Effector CD4-positive, alpha-beta T cell (primary cell): ENCODE results near the gene GRB2.

Source experiments
- DNase-seq: peaks from one replicate; pipeline ENCODE4 v3.0.0-alpha.2; 2020

Gene GRB2

GRCh38 chr17:75271955-75272847 is 133.3 kb downstream of the GRB2 start:
- DNase-seq: no peak

DNA sequence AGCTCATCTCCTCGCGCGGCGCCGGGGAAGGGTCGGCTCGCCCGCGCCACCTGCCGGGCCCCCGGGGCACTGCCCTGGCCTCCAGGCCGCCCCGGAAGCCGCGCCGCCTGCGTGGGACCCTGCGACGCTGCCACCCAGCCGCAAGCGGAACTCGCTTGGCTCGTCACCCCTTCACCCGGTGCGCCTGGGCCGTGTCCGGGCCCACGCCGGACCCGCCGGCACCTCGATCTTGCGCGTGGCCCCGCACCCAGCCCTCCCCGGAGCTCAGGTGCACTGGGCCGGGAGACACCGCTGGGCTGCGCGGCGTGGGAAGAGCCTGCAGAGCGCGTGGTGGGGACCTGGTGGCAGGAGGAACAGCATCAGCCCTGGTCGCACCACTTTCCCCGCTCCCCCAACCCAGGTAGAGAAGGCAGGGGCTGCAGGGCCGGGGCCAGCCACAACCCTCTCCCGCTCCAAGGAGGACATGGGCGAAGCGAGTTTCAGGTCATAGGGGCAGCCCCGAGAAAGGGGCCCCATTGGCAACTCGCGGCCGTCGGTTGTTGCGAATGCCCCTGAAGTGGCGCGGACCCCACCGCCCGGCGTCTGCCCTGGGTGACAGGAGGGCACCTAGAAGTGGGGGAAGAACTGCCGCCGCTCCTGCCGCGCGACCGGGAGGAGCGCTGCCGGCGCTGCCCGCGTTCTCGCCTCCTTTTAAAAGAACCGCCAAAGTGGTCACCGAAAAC is 134.1 kb downstream of the GRB2 start:
- DNase-seq: peak; percentile 81

GRCh38 chr17:75270966-75271232 is 134.6 kb downstream of the GRB2 start, which contains the start of gene MIF4GD:
Gene MIF4GD (minus strand): TSS chr17:75271231. CDS start chr17:75270195, 1,036 bp downstream.
- no peak for DNase-seq

DNA sequence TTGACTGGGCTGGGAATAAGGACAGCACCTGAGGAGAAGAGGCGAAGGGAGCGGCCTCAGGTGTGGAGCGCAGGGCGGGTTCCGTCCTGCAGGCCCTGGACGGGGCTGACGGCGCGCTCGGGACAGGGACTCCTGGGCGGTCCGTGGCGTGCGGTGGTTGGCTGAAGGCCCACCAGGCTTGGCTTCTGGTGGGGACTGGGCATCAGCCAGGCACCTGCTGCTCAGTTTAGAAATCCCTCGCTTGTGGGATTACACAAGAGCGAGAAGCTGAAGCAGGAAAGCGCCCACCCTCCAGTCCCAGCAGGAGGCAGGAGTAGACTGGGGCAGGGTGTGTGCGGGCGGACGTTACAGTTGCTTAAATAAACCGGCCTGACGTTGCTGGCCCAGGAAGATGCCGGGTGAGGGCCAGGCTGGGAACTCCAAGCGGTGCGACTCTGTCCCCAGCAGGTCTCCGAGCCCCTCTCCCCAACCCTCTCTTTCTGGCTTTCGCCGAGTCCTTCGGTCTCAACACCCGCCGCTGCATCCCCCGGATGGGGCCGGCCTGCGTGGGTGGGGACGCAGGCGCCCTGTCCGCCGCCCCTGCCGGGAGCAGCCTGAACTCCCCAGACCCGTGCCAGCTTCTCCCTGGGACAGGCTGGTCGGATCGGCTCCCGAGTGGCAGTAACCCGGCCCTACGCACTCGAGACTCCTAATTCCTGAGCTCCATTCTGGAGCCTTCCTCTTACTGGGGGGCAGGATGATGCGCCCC is 135.1 kb downstream of the GRB2 start:
- DNase-seq: peak; percentile 17

GRCh38 chr17:75269844-75270217 is 135.6 kb downstream of the GRB2 start:
- no peak for DNase-seq
